Right atrium auricular region (tissue), 2 donors: ENCODE measurements around the gene TAT. TPM values are rescaled to one million over a fixed set of nuclear protein-coding genes. Genes with fewer than 3 reads are reported as not detected.

Source experiments
- DNase-seq: peaks from one replicate; pipeline ENCODE4 v3.0.0-alpha.2; 2019; ENCODE audit warnings: low spot score
- H3K27ac ChIP-seq, 2 donors: fragments of 200-600 bp; sonication (generic); 1 replicate in 1 of 2; 2 replicates in 1 of 2; pipeline ENCODE4 v1.5.1; 2016 to 2019
- H3K27me3 ChIP-seq, 2 donors: fragments of 200-600 bp; sonication (generic); one replicate each; pipeline versions ENCODE4 v1.5.1 to v1.6.0; 2017 to 2019
- H3K36me3 ChIP-seq: fragments of 200-600 bp; sonication (generic); one replicate; pipeline ENCODE4 v1.5.1; 2016
- H3K4me1 ChIP-seq, 2 donors: fragments of 200-600 bp; sonication (generic); one replicate each; pipeline versions ENCODE4 v1.5.1 to v1.6.0; 2017 to 2019
- H3K4me3 ChIP-seq, 2 donors: fragments of 200-600 bp; sonication (generic); 1 replicate in 1 of 2; 2 replicates in 1 of 2; pipeline ENCODE4 v1.5.1; 2017 to 2019; ENCODE audit warnings: mild to moderate bottlenecking in 1 of 2, moderate library complexity in 1 of 2
- H3K9me3 ChIP-seq, 2 donors: fragments of 200-600 bp; sonication (generic); one replicate each; pipeline ENCODE4 v1.5.1; 2019
- total RNA-seq, 2 donors: library from RNA; depleted of rRNA; stranded (reverse); fragments of >200 nt; gene quantifications; one replicate each; pipeline ENCODE4 v1.1.0, GENCODE V29; 2016
- TF ChIP-seq, protein P1 (sequence below), 2 donors: fragments of 200-600 bp; sonication (generic); IDR thresholded peaks; one replicate each; pipeline ENCODE4 v1.5.1; 2019; ENCODE audit warnings: antibody characterized with exemption in 2 of 2

TAT gene
- total RNA-seq, result not detected

DNA sequence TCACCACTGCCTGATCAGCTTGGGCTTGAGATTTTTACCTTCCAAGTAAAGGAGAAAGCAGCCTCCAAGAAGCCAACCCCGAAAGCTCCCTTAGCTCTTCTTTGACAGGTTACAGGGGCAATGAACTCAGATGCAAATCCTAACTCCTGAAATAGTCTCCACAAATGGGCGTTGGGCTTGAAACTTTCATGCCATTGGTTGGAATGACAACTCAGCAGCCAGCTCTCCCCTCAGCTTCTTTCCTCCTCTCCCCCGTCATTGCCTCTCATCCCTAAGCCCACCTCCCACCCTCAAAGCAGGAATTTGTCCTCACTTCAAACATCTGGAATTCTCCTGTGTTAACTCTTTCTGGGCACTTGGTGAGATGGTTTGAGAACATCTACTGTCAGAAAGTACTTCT is at the start of gene TAT:
Gene TAT, minus strand, starts transcription at position 122 of the 400 bp plus-strand sequence. CDS start 677 bp downstream, outside the sequence.
- Histone ChIP-seq H3K4me3 (no peak within 1 kb of the TSS), H3K36me3 (no peaks in the 10 kb centered on the region), H3K4me1 (no peaks in the 10 kb centered on the region), H3K9me3 (no peaks in the 10 kb centered on the region), H3K27ac (no peak within 1 kb of the TSS), H3K27me3 (no peaks in the 10 kb centered on the region)
- no peak for DNase-seq
- TF ChIP-seq, protein P1, sequence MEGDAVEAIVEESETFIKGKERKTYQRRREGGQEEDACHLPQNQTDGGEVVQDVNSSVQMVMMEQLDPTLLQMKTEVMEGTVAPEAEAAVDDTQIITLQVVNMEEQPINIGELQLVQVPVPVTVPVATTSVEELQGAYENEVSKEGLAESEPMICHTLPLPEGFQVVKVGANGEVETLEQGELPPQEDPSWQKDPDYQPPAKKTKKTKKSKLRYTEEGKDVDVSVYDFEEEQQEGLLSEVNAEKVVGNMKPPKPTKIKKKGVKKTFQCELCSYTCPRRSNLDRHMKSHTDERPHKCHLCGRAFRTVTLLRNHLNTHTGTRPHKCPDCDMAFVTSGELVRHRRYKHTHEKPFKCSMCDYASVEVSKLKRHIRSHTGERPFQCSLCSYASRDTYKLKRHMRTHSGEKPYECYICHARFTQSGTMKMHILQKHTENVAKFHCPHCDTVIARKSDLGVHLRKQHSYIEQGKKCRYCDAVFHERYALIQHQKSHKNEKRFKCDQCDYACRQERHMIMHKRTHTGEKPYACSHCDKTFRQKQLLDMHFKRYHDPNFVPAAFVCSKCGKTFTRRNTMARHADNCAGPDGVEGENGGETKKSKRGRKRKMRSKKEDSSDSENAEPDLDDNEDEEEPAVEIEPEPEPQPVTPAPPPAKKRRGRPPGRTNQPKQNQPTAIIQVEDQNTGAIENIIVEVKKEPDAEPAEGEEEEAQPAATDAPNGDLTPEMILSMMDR (IDR thresholded peaks at IDR 0.05), result no peak

DNA sequence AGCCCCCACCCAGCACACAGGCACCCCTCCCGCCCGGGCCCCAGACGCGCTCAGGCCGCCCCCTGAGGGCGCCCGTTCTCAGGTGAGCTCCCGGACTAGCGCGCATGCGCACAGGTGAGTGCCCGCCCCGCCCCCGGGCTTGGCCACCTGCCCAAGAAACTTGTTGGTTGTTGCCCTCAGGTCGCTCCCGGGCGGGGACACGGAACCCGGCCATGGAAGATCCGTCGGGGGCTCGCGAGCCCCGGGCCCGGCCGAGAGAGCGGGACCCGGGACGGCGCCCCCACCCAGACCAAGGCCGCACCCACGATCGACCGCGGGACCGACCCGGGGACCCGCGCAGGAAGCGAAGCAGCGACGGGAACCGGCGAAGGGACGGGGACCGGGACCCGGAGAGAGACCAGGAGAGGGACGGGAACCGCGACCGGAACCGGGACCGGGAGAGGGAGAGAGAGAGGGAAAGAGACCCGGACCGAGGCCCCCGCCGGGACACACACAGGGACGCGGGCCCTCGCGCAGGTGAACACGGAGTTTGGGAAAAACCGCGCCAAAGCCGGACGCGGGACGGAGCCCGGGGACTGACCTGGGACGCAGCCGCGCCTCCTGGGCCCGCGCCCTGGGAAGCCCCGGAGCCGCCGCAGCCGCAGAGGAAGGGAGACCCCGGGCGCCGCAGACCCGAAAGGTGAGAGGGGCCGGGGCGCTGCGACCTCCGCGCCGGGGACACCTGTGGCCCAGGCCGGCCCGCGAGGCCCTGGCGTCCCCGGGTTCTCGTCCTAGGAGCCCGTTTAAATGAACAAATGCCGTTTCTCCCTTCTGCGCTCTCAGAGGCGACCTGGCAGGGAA is 49.3 kb upstream of the TAT start, which contains the start of gene MARVELD3:
Gene MARVELD3, plus strand, starts transcription at position 167 of the 840 bp plus-strand sequence. Its CDS starts 46 bp downstream, at position 213.
- no peak for DNase-seq
- H3K4me3 ChIP-seq, result peak within 1 kb of the TSS; percentile 29 to 48
- H3K36me3 ChIP-seq, result no peaks in the 10 kb centered on the region
- H3K27me3 ChIP-seq, result peaks cover 15 to 16% of the 10 kb centered on the region in 2 donors
- peaks cover 0 to 14% of the 10 kb centered on the region in 2 donors for H3K4me1 ChIP-seq
- TF ChIP-seq, protein P1 (IDR thresholded peaks at IDR 0.05), result no peak
- no peaks in the 10 kb centered on the region for H3K9me3 ChIP-seq
- no peak within 1 kb of the TSS for H3K27ac ChIP-seq

DNA sequence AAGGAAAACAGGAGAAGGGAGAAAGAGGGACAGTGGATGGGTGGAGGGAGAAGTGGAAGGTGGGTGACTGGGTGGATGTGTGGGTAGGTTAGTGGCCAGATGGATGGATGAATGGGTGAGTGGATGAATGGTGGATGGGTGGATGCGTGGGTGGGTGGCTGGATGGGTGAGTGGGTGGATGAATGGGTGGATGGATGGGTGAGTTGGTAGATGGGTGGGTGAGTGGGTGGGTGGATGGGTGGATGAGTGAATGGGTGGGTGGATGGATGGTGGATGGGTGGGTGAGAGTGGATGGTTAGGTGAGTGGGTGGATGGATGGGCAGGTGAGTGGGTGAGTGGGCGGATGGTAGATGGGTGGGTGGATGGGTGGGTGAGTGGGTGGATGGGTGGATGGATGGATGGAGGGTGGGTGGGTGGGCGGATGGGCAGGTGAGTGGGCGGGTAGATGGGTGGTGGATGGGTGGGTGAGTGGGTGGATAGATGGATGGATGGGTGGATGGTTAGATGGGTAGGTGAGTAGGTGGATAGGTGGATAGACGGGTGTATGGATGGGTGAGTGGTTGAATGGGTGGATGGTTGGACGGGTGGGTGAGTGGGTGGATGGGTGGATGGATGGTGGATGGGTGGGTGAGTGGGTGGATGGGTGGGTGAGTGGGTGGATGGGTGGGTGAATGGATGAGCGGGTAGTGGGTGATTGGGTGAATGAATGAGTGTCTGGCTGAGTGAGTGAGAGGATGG is 48.4 kb upstream of the TAT start:
- Histone ChIP-seq H3K27me3 (peaks cover 15 to 16% of the 10 kb centered on the region in 2 donors), H3K27ac (no peak overlapping the region), H3K4me3 (no peak overlapping the region), H3K4me1 (peaks cover 0 to 14% of the 10 kb centered on the region in 2 donors), H3K9me3 (no peaks in the 10 kb centered on the region), H3K36me3 (no peaks in the 10 kb centered on the region)
- DNase-seq, result no peak
- TF ChIP-seq, protein P1 (IDR thresholded peaks at IDR 0.05), result no peak

DNA sequence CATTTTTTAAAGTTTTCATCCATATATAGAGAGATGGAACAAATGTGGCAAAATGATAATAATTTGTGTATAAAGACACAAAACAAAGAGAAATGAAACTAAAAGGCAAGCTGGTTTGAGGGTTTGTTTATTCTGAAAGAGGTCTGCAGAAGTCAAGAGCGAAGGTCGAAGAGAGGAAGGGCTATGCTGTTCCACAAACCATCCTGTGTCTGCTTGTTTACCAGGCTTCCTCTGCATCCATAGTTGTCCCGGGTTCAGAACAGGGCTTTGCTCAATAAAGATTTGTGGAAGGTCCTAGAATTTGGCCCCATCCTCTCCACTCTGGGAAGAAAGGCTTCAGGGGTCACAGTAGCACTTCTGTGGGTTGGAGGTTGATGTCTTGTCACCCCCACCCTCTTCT is 46.7 kb upstream of the TAT start:
- Histone ChIP-seq H3K9me3 (no peaks in the 10 kb centered on the region), H3K4me3 (no peak overlapping the region), H3K27me3 (peaks cover 15 to 16% of the 10 kb centered on the region in 2 donors), H3K36me3 (no peaks in the 10 kb centered on the region), H3K27ac (no peak overlapping the region), H3K4me1 (peaks cover 0 to 14% of the 10 kb centered on the region in 2 donors)
- TF ChIP-seq, protein P1 (IDR thresholded peaks at IDR 0.05), result no peak
- no peak for DNase-seq

DNA sequence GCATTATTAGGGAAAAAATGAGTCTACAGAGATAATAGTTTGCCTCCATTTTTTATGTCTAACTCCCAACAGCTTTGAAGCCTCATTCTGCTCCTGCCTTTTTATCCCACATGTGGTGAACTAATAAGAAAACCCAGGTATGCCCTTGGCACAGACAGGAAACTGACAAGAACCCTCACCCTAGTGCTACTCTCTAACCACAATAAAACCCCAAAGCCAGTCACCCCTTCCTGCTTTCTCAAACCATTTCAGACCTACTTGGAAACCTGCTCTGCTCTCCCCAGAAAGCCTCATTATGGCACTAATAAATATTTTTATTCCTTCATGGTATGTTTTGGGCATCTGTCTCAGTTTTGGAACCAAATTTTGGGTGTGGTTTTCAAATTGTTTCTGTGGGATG is 45.2 kb upstream of the TAT start:
- TF ChIP-seq, protein P1 (IDR thresholded peaks at IDR 0.05), result no peak
- Histone ChIP-seq H3K27ac (no peak overlapping the region), H3K4me3 (no peak overlapping the region), H3K36me3 (no peaks in the 10 kb centered on the region), H3K9me3 (no peaks in the 10 kb centered on the region), H3K27me3 (peaks cover 14 to 16% of the 10 kb centered on the region in 2 donors), H3K4me1 (peaks cover 0 to 14% of the 10 kb centered on the region in 2 donors)
- no peak for DNase-seq
